Umbilical cord (tissue), 2 donors: Measurements from ENCODE around the gene FGF16. TPM values are rescaled to one million over a fixed set of nuclear protein-coding genes. Genes with fewer than 3 reads are reported as not detected.
"Not testable (repeated sequence)": the region's sequence is repeated elsewhere in the genome, so short reads cannot be mapped to it uniquely, and the experiment has no call there.

Source experiments
- DNase-seq: peaks from one replicate; pipeline ENCODE4 v3.0.0-alpha.2; 2015; ENCODE audit warnings: low spot score
- total RNA-seq: library from RNA; depleted of rRNA; stranded (reverse); fragments of >200 nt; gene quantifications from one replicate; pipeline ENCODE4 v1.2.3, GENCODE V29; 2014; ENCODE audit warnings: low replicate concordance; ENCODE audit not compliant: insufficient read depth

The FGF16 gene
- not detected for total RNA-seq

DNA sequence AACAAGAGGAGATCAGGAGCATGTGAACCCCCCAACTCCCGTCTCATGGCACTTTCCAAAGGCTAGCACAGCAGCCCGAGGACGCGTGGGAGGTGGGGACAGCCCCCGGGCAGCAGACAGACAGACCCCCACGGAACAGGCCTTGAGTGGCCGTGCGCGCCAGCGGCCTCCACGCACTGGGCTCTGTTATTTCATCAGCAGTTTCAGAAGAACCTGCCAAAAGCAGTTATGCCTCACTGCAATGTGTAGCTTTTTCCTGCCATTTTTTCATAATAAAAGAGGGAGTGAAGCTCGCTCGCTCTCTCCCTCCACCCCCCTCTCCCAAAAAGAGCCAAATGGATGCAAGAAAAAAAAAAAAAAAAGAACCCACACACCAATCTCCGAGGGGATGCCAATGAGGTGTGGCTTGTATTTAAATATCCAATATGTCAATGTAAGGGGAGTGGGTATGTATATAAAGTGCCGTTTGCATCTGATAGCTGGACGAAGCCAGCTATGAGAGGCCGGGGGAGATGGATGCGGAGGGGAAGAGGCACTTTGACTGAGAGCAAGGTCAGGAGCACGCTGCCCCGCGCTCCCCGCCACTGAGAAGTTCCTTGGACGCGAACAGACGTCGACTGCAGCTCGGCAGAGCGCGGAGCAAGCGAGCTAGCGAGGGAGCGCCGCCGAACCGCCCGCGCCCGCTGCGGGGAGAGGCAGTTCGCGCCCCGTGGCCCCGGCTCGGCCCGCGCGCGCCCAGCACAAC, at the start of gene FGF16:
TSS of gene FGF16 (plus strand) at position 482 of the 745 bp plus-strand sequence. CDS start 286 bp downstream, outside the sequence.
- no peak for DNase-seq

DNA sequence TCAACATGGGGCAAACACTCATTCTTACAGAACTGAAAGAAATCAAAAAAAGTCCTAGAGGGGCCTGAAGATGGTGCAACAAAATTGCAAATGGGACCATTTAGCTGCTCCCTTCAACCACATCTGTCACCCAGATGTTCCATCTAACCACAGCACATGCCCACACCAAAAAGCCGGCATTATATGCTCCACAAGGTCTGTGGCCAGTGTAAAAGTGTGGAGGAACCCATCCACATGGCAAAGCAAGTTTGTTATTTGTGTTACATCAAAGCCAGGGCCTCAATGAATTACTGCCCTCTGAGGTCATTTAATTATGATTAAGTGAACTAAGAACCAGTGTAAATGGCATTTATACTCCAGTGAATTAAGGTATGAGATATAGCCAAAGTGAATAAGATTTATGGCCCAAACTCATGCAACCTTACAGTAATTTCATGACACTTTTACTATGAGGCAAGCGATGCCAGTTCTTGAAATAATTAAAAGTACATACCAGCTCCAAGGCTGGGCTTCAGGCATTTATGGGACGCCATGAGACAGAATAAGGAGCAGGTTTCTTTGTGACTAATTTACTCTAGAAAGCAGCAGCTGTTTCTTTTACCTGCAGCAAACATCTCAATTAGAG, 48.7 kb upstream of the FGF16 start:
- no peak for DNase-seq

DNA sequence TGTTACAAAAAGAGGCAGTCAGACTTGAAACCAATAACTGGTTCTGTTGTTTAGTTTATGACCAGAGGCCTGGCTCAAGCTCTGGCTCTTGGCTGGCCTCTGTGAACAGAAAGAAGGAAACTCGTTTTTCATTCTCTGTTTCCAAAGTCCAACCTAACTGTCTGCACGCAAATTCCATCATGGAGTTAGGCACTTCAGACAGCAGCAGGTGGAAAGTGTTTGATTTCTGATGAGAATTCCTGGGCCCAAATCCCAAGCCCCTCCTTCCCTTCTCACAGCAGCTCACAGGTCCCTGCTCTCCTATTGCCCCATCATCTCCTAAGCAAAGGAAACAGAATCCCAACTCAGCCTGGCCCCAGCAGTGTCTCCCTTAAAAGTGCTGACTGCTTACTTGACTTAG, 42.8 kb upstream of the FGF16 start:
- no peak for DNase-seq

DNA sequence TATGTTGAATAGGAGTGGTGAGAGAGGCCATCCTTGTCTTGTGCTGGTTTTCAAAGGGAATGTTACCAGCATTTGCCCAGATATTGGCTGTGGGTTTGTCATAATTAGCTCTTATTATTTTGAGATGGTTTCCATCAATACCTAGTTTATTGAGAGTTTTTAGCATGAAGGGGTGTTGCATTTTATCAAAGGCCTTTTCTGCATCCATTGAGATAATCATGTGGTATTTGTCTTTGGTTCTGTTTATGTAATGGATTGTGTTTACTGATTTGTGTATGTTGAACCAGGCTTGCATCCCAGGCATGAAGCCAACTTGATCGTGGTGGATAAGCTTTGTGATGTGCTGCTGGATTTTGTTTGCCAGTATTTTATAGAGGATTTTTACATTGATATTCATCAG, 39.4 kb upstream of the FGF16 start:
- not testable (repeated sequence) for DNase-seq

DNA sequence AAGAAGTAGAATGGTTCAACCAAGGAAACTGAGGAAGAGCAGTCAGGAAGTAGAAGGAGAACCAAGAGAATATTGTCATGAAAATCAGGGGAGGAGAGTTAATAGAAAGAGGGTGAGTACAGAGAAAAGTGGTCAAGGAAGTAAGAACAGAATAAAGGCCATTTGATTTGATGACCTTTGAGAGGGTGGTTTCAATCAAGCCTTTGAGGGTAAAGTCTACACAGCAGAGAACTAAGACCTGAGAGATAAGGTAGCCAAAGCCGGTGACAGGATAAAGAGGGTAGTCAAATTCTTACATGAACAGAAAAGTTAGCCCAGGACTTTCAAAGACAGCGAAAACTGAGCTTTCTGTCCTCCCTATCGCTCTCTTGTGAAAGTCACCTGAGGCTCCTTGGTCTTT, 34.6 kb upstream of the FGF16 start:
- no peak for DNase-seq

DNA sequence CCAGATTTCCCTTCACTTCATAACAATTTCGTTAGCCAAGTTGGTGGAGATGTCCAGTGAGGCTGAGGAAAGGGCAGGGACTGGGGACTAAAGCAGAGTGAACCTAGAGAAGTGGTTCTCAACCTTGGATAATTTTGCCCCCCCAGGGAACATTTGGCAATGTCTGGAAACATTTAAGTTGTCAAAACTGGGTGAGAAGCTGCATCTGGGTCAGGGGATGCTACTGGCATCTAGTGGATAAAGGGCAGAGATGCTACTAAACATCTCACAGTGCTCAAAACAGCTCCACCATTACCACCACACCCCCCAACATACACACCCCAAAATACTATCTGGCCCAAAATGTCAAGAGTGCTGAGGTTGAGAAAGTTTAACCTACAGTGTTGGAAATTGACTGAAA, 32.0 kb upstream of the FGF16 start:
- no peak for DNase-seq

DNA sequence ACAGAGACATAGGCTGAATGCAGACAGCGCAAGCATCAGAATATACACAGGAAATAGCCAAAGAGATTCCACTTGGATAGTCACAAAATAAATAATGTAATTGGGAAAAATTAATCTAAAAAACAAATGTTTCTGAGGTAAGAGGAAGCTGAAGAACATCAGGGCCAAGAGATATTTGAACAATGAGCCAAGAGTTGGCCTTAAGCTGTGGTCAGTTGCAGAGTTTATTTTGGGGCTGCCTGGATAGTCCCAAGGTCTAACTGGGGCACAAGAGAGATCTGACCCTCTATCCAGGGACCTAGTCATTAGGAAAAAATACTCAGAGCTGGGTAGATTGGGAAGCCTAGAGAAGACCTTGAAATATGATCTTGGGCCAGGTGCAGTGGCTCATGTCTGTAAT, 31.3 kb upstream of the FGF16 start:
- no peak for DNase-seq

DNA sequence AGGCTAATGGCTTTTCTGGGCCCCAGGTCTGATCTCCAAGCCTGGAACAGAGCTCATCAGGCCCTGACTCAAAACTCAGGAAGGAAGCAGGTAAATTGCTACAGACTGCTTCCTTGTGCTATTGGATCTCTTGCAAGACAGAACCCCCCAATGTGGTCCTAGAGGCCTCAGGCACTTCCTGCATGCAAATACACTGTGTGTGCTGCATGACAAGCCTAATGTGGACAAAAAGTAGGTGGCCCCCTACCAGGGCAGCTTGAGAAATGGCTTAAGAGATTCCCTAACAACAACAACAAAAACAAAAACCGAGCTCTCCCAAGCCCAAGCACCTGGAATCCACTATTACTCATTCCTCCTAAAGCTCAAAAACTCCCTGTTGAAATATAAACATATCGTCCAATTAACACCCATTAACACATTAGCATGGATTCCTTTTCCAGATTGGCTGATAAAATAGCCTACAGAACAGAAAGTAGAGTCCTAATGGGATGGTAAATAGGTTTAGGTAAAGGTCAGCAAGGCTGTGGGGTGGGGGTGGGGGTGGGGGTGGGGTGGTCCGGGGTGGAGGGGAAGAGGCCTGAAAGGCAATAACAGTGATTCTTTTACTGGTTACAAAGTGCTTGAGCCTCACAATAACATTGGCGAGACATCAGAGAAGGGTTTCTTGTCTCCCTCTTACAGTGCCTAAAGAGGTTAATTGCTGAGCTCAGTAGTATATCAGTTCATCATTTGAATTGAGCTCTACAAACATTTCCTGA, 24.1 kb upstream of the FGF16 start:
- DNase-seq, result no peak

DNA sequence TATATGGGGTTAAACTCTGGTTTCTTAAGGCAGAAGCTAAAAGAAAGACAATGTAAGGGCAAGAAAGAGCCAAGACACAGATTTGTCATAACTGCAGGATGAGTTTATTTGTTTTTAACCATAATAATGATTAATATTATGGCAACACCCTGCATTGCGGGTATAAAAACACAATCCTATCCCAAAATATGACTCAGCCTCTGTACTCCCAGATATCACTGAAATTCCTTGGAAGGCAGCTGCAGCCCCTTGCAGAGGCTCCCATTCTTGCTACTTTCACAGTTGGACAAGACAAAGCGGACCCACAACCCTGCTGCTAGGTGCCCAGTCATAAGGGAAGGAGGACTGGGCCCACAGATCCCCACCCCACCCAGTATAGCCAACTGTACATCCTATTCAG, 20.4 kb upstream of the FGF16 start:
- no peak for DNase-seq

DNA sequence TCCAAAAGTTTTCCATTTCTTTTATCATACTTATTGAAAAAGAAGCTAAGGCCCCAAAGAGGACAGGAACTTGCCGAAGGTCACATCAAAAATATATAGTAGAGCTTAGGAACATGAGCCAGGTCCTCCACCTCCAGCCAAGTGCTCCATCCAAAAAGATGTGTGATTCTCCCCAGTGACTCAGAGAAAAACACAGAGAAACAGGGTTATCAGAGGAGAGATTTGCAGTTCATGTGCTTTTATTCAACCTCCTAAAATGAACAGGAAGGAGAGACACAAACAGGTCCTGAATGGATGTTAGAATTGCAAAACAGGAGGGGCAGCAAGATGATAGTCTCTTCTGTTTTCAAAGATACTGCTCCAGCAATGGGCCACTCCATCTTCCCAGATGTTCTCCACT, 19.6 kb upstream of the FGF16 start:
- no peak for DNase-seq

DNA sequence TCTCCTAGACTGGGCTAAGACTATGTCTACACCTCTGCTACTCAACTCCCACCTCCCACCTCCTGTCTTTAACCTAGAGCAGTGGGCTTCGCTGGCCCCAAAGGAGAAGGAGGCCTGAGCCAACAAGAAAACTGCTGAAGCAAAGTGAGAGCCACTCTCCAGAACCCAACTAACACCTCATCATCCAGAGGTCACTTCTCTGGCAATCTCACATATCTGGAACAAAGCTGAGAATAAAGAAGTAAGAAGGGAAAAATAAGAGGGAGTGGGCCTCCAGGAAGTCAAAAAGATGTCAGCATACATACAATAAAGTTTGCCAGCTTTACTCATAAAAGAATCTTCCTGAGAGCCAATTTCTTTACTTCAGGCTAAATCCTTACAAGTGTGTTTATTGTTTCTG, 18.6 kb upstream of the FGF16 start:
- DNase-seq, result no peak

DNA sequence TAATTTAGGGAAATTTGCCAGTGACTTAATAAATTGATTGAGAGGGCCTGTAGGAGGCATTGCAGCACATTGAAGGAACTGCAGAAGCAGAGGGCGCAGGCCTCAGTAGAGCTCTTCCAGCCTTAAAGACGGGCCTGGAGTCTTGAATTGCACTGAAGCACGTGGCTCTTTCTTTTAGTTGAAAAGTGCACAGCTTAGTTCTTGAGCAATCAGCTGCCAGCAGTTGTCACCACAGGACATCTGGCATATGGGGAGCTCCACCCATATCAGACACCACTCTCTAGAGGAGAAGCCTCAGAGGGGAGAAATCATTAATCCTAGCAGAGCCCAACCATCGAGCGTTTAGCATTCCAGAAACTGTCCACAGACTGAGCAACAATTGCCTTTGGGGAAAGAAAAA, 16.0 kb upstream of the FGF16 start:
- DNase-seq, result peak; percentile 6

DNA sequence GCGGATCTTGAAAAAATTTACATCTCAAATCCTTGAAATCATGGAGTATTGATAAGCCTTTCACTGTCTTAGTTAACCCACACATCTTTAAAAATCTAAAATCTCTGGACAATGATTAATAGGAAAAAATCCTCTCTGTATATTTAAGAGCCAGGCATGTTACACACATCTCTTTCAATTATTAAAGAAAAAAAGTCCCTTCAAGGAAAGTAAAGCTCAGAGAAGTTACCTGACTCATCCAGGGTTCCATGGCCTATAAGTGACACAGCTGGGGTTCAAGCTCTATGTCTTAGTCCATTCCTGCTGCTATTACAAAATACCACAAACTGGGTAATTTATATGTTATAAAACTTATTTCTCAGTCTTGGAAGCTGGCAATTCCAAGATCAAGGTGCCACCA, 14.2 kb upstream of the FGF16 start:
- DNase-seq, result no peak

DNA sequence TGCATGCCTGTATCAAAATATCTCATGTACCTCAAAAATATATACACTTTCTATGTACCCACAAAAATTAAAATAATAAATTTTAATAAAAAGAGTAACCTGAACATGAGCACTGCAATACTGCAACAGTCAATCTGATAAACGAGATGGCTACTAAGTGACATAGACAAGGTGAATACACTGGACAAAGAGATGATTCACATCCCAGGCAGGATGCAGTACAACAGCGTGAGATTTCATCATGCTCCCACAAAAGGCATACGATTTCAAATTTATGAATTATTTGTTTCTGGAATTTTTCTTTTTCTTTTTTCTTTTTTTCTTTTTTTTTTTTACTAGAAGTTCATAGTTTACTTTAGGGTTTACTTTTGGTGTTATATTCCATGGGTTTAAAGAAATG, 12.2 kb upstream of the FGF16 start:
- no peak for DNase-seq

DNA sequence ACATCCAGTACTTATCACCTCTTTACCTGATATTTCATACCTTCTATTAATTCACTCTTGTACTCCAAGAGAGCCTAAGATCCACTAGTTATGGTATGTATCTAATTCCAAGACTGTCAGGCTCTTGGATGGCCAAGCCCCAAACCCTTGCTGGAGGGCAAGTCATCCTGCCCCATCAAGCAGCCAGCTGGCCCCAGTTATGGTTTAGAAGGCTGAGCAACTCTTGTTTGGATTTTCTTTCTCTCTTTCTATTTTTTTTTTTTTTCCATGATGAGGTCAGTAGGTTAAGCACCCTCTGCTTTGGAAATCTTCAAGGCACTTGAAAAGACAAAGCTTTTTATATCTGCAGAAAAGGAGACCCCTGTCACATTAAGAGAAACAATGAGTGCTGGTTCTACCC, 10.9 kb upstream of the FGF16 start:
- DNase-seq, result no peak

DNA sequence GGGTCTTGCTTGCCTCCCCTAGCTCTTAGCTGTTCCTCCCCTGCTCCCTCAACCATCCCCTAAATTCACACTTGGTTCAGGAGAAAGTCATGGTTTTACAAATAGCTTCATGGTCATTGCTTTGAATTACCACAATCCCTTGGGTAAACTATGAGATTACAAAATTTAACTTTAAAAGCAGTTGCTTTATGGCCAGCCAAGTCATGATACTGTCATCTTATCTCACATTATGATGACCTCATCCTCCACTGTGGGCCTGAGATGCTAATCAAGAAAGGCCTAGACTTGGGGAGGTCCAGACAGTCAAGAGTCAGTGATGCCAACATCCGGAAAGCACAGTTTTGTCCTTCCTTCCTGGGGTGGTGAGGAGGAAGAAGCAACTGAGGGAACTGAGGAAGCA, 10.5 kb upstream of the FGF16 start:
- no peak for DNase-seq

DNA sequence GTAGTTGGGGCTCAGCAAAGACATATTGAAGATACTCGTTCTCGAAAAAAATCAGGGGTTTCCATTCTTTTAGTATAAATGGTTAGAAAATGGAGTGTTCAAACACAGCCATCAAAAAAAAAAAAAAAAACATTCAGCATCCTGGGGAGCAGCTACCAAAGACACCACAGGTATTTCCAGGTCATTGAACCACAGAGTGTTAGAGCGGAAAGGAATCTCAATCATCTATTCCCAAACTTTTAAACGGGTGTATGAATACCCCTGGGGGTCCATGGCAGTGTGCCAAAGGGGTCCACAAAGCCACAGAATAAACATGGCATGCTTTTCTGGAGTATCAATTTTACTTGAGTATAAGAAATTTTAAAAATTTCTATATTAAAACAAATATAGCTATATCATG, 6.9 kb upstream of the FGF16 start:
- no peak for DNase-seq

DNA sequence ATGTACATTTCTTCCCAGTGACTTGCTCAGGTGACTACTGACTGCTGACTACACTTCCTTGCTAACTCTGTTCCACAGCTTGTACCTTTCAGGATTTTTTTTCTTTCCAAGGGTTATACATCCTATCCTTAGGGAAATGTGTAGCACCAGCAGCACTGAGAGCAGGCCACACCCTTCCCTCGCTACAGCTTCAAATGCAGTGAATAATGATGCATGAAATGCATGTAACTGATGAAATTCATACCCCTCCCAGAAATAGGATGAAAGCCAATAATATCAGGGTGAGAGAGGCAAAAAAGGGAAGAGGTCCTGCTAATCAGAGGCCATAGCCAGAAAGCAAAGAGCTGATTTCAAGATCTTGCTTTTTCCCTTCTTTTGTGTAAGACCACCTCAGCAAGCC, 6.2 kb upstream of the FGF16 start:
- no peak for DNase-seq

DNA sequence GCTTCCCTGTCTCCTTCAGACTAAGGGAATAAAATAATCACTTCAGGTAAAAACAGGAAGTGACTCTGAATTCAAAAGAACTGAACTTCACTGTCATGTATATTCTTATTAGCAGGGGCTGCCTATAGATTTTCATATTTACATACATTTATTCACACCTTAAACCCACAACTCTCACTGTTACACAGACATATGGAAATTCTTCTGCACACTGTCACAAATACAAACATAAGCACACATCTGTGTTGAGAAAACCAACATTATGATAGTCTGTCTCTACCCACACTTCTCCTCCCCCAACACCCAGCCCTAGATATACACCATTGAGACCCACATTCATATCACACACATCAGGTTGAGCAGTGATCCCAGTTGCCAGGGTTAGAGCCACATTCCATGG, 5.7 kb upstream of the FGF16 start:
- DNase-seq, result no peak

DNA sequence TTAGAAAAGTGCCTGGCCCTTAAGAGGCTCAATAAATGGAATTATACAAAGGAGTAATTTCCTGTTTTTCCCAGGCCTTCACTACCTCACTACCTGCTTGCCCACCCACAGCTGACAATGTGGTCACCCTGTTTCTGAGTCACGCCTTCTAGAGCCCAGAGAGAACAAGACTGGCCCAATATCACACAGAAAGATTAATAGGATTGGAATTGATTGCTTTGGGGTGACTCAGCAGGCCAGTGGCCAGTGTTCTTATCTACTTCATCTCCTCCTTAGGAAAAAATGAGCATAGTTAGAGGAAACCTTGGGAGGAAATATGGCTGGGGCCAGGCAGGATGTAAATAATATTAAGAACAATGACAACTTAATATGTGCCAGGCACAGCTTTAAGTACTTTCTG, 4.5 kb upstream of the FGF16 start:
- peak; percentile 10 for DNase-seq

DNA sequence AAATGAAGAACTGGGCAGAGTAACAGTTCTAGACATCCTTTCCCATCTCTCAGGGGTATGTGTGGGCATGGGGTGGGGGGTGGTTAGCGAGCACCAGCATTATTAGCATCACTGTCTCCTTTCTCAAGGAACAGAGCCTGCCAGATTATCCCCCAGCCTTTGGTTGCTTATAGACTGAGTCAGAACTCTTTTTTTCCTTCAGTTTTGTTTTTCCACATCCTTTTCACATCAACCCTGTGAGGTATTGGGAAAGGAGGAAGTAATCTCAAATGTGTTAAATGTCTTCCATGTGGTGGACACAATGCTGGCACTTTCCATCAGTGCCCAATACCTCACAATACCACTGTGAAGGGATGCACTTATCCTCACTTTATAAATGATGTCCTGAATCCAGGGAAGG, 3.1 kb upstream of the FGF16 start:
- no peak for DNase-seq

DNA sequence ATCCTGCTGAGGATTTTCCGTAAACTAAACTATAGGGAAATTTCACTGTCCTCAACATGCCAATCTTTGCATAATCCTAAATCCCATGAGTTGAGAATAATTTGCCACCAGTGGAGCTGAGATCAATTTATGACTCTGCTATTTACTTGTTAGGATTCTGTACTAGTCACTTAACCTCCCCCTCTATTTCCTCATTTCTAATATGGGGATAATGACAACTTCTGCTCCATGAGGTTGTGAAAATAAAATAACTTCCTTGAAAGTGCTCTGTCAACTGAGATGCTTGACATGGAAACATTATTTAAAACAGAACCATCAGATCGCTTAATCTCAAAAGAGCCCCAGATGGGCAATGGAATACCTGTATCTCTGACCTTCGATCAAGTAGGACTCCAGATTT, 2.6 kb upstream of the FGF16 start:
- no peak for DNase-seq

DNA sequence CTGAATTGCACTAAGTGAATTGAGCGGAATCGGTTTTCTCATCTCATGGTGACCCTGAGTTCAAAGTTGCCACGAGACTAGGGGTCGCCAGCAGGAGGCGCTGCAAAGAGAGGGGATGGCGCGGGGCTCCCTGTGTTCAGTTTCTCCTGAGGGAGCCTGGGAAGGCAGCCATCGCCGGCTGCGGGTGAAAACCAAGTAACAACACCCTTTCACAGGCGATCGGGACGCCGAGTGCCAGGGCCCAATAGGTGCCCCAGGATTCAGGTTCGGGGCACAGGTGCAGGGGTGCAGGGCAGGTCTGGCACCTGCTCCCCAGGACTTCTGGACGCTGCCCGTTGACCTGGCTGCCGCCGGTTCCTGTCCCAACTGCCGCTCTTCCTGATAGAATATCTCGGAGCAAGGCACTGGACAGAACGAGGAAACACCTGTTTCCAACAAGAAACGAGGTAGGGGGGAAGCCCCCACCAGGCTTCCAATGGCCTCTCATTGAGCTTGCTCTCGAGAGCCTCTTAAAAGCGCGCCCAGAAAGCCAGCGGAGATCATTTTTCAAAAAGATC, 1.1 kb upstream of the FGF16 start:
- no peak for DNase-seq
